ENCODE data around the gene BMERB1.

- TF ChIP-seq CTCF (IDR thresholded peaks at IDR 0.05) (no peak), POLR2AphosphoS5 (IDR thresholded peaks at IDR 0.05) (no peak), EP300 (IDR thresholded peaks at IDR 0.05) (no peak), POLR2A (IDR thresholded peaks at IDR 0.05) (no peak)
These were observed 144.4 kb downstream of the BMERB1 start for GRCh38 chr16:15578824-15579223.
